Keratinocyte (primary cell): Measurements from ENCODE around the gene DPEP2NB. TPM values are rescaled to one million over a fixed set of nuclear protein-coding genes. Genes with fewer than 3 reads are reported as not detected.
"Not testable (repeated sequence)": the region's sequence is repeated elsewhere in the genome, so short reads cannot be mapped to it uniquely, and the experiment has no call there.

Experiments used
- DNase-seq: peaks from one replicate; pipeline ENCODE4 v3.0.0-alpha.2; 2011; ENCODE audit warnings: low read depth, missing footprints, low spot score
- FAIRE-seq: peaks from 2 replicates; lab custom pipeline; 2011; peaks lifted over from hg19 to GRCh38; lab: Jason Lieb, UNC
- H2AFZ ChIP-seq: 2 replicates; pipeline ENCODE4 v1.6.0; 2012; ENCODE audit warnings: low read length, control low read depth, inconsistent platforms; ENCODE audit not compliant: control insufficient read depth
- H3K27ac ChIP-seq: 2 replicates; pipeline ENCODE4 v1.5.1; 2011; ENCODE audit warnings: low read length; ENCODE audit not compliant: control insufficient read depth, insufficient read depth
- H3K27me3 ChIP-seq: 3 replicates; pipeline ENCODE4 v1.6.0; 2011; ENCODE audit warnings: low read length; ENCODE audit not compliant: control insufficient read depth, insufficient read depth; ENCODE audit errors: extremely low read depth
- H3K36me3 ChIP-seq, 2 experiments: 2 replicates in 1 of 2; 3 replicates in 1 of 2; pipeline ENCODE4 v1.5.1; 2011; ENCODE audit warnings: low read length in 2 of 2, mild to moderate bottlenecking in 1 of 2; ENCODE audit not compliant: control insufficient read depth in 2 of 2, insufficient read depth in 2 of 2; ENCODE audit errors: extremely low read depth in 1 of 2
- H3K4me1 ChIP-seq: 3 replicates; pipeline ENCODE4 v1.5.1; 2011; ENCODE audit warnings: low read length; ENCODE audit not compliant: control insufficient read depth, insufficient read depth; ENCODE audit errors: extremely low read depth
- H3K4me2 ChIP-seq: 3 replicates; pipeline ENCODE4 v1.6.0; 2011; ENCODE audit warnings: low read depth, low read length; ENCODE audit not compliant: control insufficient read depth, insufficient read depth; ENCODE audit errors: extremely low read depth
- H3K4me3 ChIP-seq, 3 experiments: fragments of 200-600 bp in 1 of 3; sonication (generic) in 1 of 3; 2 replicates in 2 of 3; 3 replicates in 1 of 3; pipeline ENCODE4 v1.5.1; 2011 to 2016; ENCODE audit warnings: low read length in 3 of 3, mild to moderate bottlenecking in 3 of 3, control low read depth in 2 of 3, inconsistent platforms in 1 of 3, low read depth in 1 of 3, mixed read lengths in 1 of 3, mixed run types in 1 of 3, moderate library complexity in 1 of 3; ENCODE audit not compliant: control insufficient read depth in 2 of 3, insufficient read depth in 2 of 3; ENCODE audit errors: extremely low read depth in 1 of 3
- H3K79me2 ChIP-seq: 2 replicates; pipeline ENCODE4 v1.6.0; 2012; ENCODE audit warnings: low read length; ENCODE audit not compliant: control insufficient read depth, insufficient read depth
- H3K9ac ChIP-seq: 3 replicates; pipeline ENCODE4 v1.6.0; 2011; ENCODE audit warnings: low read length; ENCODE audit not compliant: control insufficient read depth, insufficient read depth; ENCODE audit errors: extremely low read depth
- H3K9me1 ChIP-seq: 3 replicates; pipeline ENCODE4 v1.6.0; 2011; ENCODE audit warnings: low read length; ENCODE audit not compliant: control insufficient read depth, insufficient read depth; ENCODE audit errors: extremely low read depth
- H3K9me3 ChIP-seq: 2 replicates; pipeline ENCODE4 v1.5.1; 2012; ENCODE audit warnings: low read depth, low read length; ENCODE audit not compliant: control insufficient read depth
- H4K20me1 ChIP-seq: 3 replicates; pipeline ENCODE4 v1.6.0; 2011; ENCODE audit warnings: low read length; ENCODE audit not compliant: control insufficient read depth, insufficient read depth; ENCODE audit errors: extremely low read depth
- EZH2 ChIP-seq: IDR thresholded peaks from one replicate; pipeline ENCODE4 v1.6.1; 2012; ENCODE audit warnings: inconsistent platforms, mild to moderate bottlenecking, low read length, moderate library complexity
- dilution Hi-C: fragments of 300-500 bp; cut with MboI; formaldehyde crosslinking; loops from one replicate; pipeline ENCODE4 v1.7.0; 2020; ENCODE audit warnings: low sequenced_read_pairs; ENCODE audit not compliant: extremely low pct_ligation_motif_present
- polyA plus RNA-seq, 5 experiments: library from polyadenylated mRNA; depleted of rRNA in 3 of 5; stranded (reverse) in 3 of 5; stranded (forward) in 1 of 5; unstranded in 1 of 5; fragments of >200 nt; gene quantifications; 1 replicate in 1 of 5; 2 replicates in 3 of 5; 3 replicates in 1 of 5; pipeline versions ENCODE4 v1.2.1 to v1.2.3, GENCODE V29; 2011 to 2012; ENCODE audit warnings: missing spikeins in 2 of 5, low read depth in 1 of 5, low replicate concordance in 1 of 5
- TF ChIP-seq, protein P1 (sequence below), 3 experiments: IDR thresholded peaks in 1 of 3; conservative IDR thresholded peaks in 1 of 3; optimal IDR thresholded peaks in 1 of 3; 2 replicates in 2 of 3; 3 replicates in 1 of 3; pipeline versions ENCODE3 to v1.5.1; 2011; ENCODE audit warnings: low read length in 3 of 3, mild to moderate bottlenecking in 3 of 3, moderate library complexity in 2 of 3, control low read depth in 1 of 3, inconsistent platforms in 1 of 3; ENCODE audit not compliant: insufficient read depth in 2 of 3; ENCODE audit errors: extremely low read depth in 1 of 3

DPEP2NB gene
- polyA plus RNA-seq, 1 donor (not counting 4 experiments of a cell fraction or from before 2014, with no cell fraction given): 0.05 TPM

DNA sequence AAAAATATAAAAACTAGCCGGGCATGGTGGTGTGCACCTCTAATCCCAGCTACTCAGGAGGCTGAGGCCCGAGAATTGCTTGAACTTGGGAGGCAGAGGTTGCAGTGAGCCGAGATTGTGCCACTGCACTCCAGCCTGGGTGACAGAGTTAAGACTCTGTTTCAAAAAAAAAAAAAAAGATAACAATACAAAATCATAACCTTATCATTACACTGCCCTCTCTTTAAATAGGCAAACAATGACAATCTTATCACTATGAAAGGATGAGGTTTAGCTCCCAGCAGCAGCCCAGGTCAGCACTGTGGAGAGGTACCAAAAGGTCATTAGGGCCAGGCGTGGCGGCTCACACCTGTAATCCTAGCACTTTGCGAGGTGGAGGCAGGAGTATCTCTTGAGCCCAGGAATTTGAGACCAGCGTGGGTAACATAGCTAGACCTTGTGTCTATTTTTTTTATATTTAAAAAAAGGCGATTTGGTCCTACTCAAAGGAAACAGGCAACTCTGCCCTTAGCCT lies 3.5 kb upstream of the DPEP2NB start:
- H3K9ac ChIP-seq: no peak overlapping the region

DNA sequence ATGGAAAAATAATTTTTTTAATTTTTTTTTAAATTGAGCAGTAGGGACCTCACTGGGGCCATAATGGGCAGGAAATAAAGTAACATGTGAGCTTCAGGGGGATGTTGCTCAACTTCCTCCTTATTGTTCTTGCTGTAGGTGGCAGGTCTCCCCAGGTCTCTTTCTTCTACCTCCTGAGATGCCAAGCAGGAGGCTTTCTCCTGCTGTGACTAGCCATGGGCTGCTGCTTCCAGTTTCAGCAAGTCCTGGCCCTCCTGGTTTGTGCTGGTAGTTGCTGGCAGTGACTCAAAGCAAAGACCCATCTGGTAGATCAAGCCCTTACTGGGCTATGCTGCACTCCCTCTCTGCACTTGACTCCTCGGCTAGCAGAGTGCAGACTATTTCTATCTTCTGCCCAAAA lies 2.3 kb downstream of the DPEP2NB start:
- Histone ChIP-seq H3K9ac (no peak overlapping the region), H2AFZ (peak overlapping the region; percentile 33), H3K9me3 (no peaks in the 10 kb centered on the region), H4K20me1 (no peaks in the 10 kb centered on the region), H3K4me1 (peaks cover 10% of the 10 kb centered on the region), H3K79me2 (no peaks in the 10 kb centered on the region), H3K9me1 (no peaks in the 10 kb centered on the region), H3K27me3 (no peaks in the 10 kb centered on the region), H3K4me2 (no peak overlapping the region), H3K4me3 (no peak overlapping the region), H3K36me3 (no peaks in the 10 kb centered on the region), H3K27ac (peak overlapping the region; percentile 20)
- FAIRE-seq (peak; percentile 84), DNase-seq (no peak)
- dilution Hi-C loops: no loop called here
- TF ChIP-seq, protein P1, sequence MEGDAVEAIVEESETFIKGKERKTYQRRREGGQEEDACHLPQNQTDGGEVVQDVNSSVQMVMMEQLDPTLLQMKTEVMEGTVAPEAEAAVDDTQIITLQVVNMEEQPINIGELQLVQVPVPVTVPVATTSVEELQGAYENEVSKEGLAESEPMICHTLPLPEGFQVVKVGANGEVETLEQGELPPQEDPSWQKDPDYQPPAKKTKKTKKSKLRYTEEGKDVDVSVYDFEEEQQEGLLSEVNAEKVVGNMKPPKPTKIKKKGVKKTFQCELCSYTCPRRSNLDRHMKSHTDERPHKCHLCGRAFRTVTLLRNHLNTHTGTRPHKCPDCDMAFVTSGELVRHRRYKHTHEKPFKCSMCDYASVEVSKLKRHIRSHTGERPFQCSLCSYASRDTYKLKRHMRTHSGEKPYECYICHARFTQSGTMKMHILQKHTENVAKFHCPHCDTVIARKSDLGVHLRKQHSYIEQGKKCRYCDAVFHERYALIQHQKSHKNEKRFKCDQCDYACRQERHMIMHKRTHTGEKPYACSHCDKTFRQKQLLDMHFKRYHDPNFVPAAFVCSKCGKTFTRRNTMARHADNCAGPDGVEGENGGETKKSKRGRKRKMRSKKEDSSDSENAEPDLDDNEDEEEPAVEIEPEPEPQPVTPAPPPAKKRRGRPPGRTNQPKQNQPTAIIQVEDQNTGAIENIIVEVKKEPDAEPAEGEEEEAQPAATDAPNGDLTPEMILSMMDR (optimal IDR thresholded peaks at IDR 0.05 in 1 of 3, IDR thresholded peaks at IDR 0.05 in 1 of 3, conservative IDR thresholded peaks at IDR 0.05 in 1 of 3; ENCODE audit: extremely low read depth in 1 of 3, insufficient read depth in 2 of 3, low read length in 3 of 3): no peak
- TF ChIP-seq EZH2: no peak

More for the DNA sequence above, 3.5 kb upstream of the DPEP2NB start:
- Histone ChIP-seq H3K36me3 (peaks cover 2 to 12% of the 10 kb centered on the region in 2 experiments), H3K9me1 (peaks cover 3% of the 10 kb centered on the region), H3K9me3 (no peaks in the 10 kb centered on the region), H2AFZ (no peak overlapping the region), H3K4me1 (peaks cover 17% of the 10 kb centered on the region), H4K20me1 (no peaks in the 10 kb centered on the region), H3K4me2 (no peak overlapping the region), H3K4me3 (no peak overlapping the region), H3K27me3 (no peaks in the 10 kb centered on the region), H3K79me2 (peaks cover 34% of the 10 kb centered on the region), H3K27ac (no peak overlapping the region)
- dilution Hi-C loops: no loop called here
- FAIRE-seq (no peak), DNase-seq (no peak)
- no peak for TF ChIP-seq EZH2
- TF ChIP-seq, protein P1 (optimal IDR thresholded peaks at IDR 0.05 in 1 of 3, IDR thresholded peaks at IDR 0.05 in 1 of 3, conservative IDR thresholded peaks at IDR 0.05 in 1 of 3; ENCODE audit: extremely low read depth in 1 of 3, insufficient read depth in 2 of 3, low read length in 3 of 3): no peak

- H3K9me3 ChIP-seq, H3K4me3 ChIP-seq, DNase-seq, dilution Hi-C loops, H3K9ac ChIP-seq, H3K36me3 ChIP-seq, FAIRE-seq, H4K20me1 ChIP-seq, H3K4me2 ChIP-seq, H2AFZ ChIP-seq, H3K27me3 ChIP-seq, H3K79me2 ChIP-seq, H3K27ac ChIP-seq, H3K9me1 ChIP-seq: not testable (repeated sequence)
- H3K4me1 ChIP-seq: peaks cover 27% of the 10 kb centered on the region
Measured at GRCh38 chr16:68009872-68010271, 5.8 kb downstream of the DPEP2NB start.
